ENCODE measurements around the gene TYMP. TPM values are rescaled to one million over a fixed set of nuclear protein-coding genes. Genes with fewer than 3 reads are reported as not detected.

The TYMP gene
- total and polyA plus RNA-seq, 2 of the 8 experiments (the other 6 are each of a cell fraction or from before 2014, with no cell fraction given) = 0.43 to 0.48 TPM

DNA sequence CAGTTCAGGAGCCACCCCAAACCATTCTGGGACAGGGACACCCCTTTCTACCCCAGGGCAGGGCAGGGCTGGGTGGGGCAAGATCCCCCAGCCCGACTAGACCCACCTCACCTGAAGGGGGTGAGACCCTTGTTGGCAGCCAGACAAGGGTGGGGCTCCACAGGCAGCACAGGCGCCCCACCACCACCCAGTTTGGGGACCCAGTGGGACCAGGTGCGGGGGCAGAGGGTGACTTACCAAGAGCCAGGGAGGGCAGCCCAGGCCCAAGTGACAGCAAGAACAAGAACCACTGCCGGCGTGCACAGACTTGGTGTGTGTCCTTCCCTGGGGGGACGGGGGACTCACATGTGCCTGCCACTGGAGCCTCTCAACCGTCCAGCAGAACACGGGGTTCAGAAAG, 46.3 kb downstream of the TYMP start (continued):
- TF ChIP-seq GTF2F1 (IDR thresholded peaks at IDR 0.05; ENCODE audit: borderline replicate concordance, low read depth, low read length) (no peak), ASH2L (IDR thresholded peaks at IDR 0.05; ENCODE audit: low read length) (no peak)
